Duodenal mucosa (tissue), 2 donors: ENCODE results near the gene CYB5R2.

ENCODE experiments used
- H3K27ac ChIP-seq: one replicate; pipeline ENCODE4 v1.7.0; 2013; ENCODE audit warnings: low read depth, low read length
- H3K27me3 ChIP-seq, 2 donors: one replicate each; pipeline ENCODE4 v1.7.0; 2013; ENCODE audit warnings: low read length in 2 of 2, control low read depth in 1 of 2; ENCODE audit not compliant: insufficient read depth in 2 of 2, control insufficient read depth in 1 of 2
- H3K36me3 ChIP-seq, 2 donors: one replicate each; pipeline ENCODE4 v1.7.0; 2013; ENCODE audit warnings: low read length in 2 of 2, control low read depth in 1 of 2; ENCODE audit not compliant: insufficient read depth in 2 of 2, control insufficient read depth in 1 of 2
- H3K4me1 ChIP-seq, 2 donors: one replicate each; pipeline ENCODE4 v1.7.0; 2013; ENCODE audit warnings: low read length in 2 of 2, control low read depth in 1 of 2; ENCODE audit not compliant: insufficient read depth in 2 of 2, control insufficient read depth in 1 of 2
- H3K4me3 ChIP-seq, 2 donors: one replicate each; pipeline ENCODE4 v1.7.0; 2013; ENCODE audit warnings: low read length in 2 of 2, low read depth in 1 of 2
- H3K9ac ChIP-seq, 2 donors: one replicate each; pipeline ENCODE4 v1.7.0; 2013; ENCODE audit warnings: low read length in 2 of 2, low read depth in 1 of 2
- H3K9me3 ChIP-seq, 2 donors: one replicate each; pipeline ENCODE4 v1.7.0; 2013; ENCODE audit warnings: low read length in 2 of 2, control low read depth in 1 of 2; ENCODE audit not compliant: control insufficient read depth in 1 of 2

Gene CYB5R2

DNA sequence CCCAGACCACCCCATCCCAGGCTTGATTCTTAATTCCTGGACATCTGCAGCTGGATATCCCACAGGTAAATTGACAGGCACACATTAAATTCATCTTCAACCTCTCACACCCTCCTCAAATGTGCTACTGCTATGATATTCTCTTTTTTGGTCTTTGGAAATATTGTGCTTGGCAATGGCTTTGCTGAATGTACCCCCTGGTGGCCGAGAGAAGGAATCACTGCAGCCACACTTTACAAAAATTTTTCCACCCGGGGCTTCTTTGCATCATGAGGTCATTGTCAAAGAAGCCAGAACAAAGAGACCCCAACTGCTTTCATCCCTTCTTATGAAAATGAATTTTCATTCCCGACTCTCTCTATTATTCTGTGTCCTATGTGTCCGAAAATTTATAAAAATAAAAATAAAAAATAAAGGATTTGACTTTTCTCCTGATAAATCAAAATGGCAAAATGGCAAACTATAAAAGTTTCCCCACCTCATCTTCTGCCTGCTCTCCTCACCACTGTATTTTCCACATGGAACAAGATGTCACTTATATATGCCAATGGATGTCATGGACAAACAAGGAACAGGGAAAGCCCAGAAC lies 15.0 kb upstream of the CYB5R2 start:
- no peak overlapping the region for H3K9ac ChIP-seq
- H3K4me3 ChIP-seq = no peak overlapping the region
- H3K36me3 ChIP-seq = no peaks in the 10 kb centered on the region
- H3K27me3 ChIP-seq = peaks cover 4 to 14% of the 10 kb centered on the region in 2 donors
- H3K9me3 ChIP-seq = no peaks in the 10 kb centered on the region
- no peak overlapping the region for H3K27ac ChIP-seq
- no peaks in the 10 kb centered on the region for H3K4me1 ChIP-seq

GRCh38 chr11:7687386-7687785 lies 14.1 kb upstream of the CYB5R2 start:
- Histone ChIP-seq H3K36me3 (no peaks in the 10 kb centered on the region), H3K4me3 (no peak overlapping the region), H3K4me1 (no peaks in the 10 kb centered on the region), H3K9ac (no peak overlapping the region), H3K9me3 (no peaks in the 10 kb centered on the region), H3K27ac (no peak overlapping the region), H3K27me3 (peaks cover 0 to 10% of the 10 kb centered on the region in 2 donors)

DNA sequence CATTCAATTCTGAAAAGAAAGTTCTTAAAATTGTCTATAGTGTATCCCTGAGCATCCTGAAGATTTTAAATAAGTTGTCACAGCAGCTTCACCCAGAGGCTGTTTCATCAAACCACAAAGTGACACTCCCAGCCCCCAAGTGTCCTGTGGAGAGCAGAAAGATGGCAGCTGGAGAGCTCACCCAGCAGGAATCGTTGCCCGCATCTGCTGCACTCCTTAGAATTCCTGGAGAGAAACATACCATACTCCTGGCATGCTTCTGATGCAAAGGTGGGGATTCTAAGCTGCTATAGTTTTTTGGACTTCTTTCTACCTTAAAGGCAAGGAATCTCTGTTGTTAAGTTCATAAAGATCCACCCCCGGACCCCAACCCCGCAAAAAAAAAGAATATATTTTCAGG lies 13.5 kb upstream of the CYB5R2 start:
- H3K27me3 ChIP-seq = peaks cover 0 to 7% of the 10 kb centered on the region in 2 donors
- H3K27ac ChIP-seq = no peak overlapping the region
- no peaks in the 10 kb centered on the region for H3K36me3 ChIP-seq
- H3K4me3 ChIP-seq = no peak overlapping the region
- no peaks in the 10 kb centered on the region for H3K9me3 ChIP-seq
- H3K9ac ChIP-seq = no peak overlapping the region
- no peaks in the 10 kb centered on the region for H3K4me1 ChIP-seq

- Histone ChIP-seq H3K27ac (no peak overlapping the region), H3K4me1 (no peaks in the 10 kb centered on the region), H3K27me3 (peaks cover 0 to 7% of the 10 kb centered on the region in 2 donors)
Measured at GRCh38 chr11:7683571-7683970, 10.3 kb upstream of the CYB5R2 start.

GRCh38 chr11:7677796-7678201 lies 4.5 kb upstream of the CYB5R2 start:
- H3K4me1 ChIP-seq = peaks cover 4 to 11% of the 10 kb centered on the region in 2 donors
- H3K9me3 ChIP-seq = no peaks in the 10 kb centered on the region
- no peaks in the 10 kb centered on the region for H3K36me3 ChIP-seq
- peaks cover 2 to 10% of the 10 kb centered on the region in 2 donors for H3K27me3 ChIP-seq
- H3K27ac ChIP-seq = no peak overlapping the region
- no peak overlapping the region for H3K9ac ChIP-seq
- H3K4me3 ChIP-seq = no peak overlapping the region

More at GRCh38 chr11:7683571-7683970, 10.3 kb upstream of the CYB5R2 start:
- Histone ChIP-seq H3K4me3 (no peak overlapping the region), H3K9me3 (no peaks in the 10 kb centered on the region), H3K9ac (no peak overlapping the region), H3K36me3 (no peaks in the 10 kb centered on the region)

- no peaks in the 10 kb centered on the region for H3K36me3 ChIP-seq
- peaks cover 3 to 13% of the 10 kb centered on the region in 2 donors for H3K27me3 ChIP-seq
- H3K4me3 ChIP-seq = no peak overlapping the region
- H3K4me1 ChIP-seq = peaks cover 8 to 15% of the 10 kb centered on the region in 2 donors
- H3K9me3 ChIP-seq = no peaks in the 10 kb centered on the region
- H3K27ac ChIP-seq = no peak overlapping the region
- no peak overlapping the region for H3K9ac ChIP-seq
Measured at GRCh38 chr11:7677071-7677470, 3.8 kb upstream of the CYB5R2 start.

- Histone ChIP-seq H3K9ac (no peak overlapping the region), H3K36me3 (no peaks in the 10 kb centered on the region), H3K9me3 (no peaks in the 10 kb centered on the region), H3K27me3 (peaks cover 3 to 13% of the 10 kb centered on the region in 2 donors), H3K4me1 (peaks cover 13 to 15% of the 10 kb centered on the region in 2 donors), H3K27ac (no peak overlapping the region), H3K4me3 (no peak overlapping the region)
Measured at GRCh38 chr11:7675631-7676030, 2.3 kb upstream of the CYB5R2 start.

DNA sequence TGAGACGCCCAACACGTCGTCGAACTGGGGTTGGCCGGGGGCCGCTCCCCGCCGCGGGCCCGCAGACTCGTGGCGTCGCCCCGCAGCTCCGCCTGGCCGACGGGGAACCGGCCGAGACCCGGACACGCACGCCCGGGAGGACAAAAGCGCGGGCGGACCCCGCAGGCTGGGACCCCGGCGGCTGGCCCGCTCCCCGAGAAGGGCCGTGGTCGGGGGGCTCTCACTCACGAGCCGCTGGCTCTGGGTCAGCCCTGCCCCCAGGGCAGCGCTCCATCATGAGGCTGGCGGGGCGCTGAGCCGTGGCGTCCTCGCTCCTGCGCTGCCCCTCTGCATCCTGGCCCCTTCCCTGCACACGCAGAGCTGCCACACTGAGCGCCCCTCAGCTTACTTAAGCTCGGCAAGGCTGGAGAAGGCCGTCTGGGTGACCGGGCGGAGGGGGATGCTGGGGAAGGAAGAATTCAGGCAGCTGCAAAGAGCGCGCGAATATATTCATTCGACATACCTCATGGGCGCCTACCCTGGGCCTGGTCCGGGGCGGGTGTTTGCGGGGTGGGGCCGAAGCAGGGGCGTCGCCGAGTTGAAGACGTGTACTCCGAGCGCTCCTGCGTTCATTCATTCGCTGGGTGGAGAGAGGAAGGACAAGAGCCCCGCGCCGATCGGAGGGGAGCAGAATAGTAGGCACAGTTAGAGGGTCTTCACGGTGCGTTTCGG lies 579 bp upstream of the CYB5R2 start:
- Histone ChIP-seq H3K36me3 (peaks cover 0 to 2% of the 10 kb centered on the region in 2 donors), H3K4me3 (peak overlapping the region; percentile 36 to 63), H3K9me3 (no peaks in the 10 kb centered on the region), H3K27ac (no peak overlapping the region), H3K4me1 (peaks cover 13 to 15% of the 10 kb centered on the region in 2 donors), H3K9ac (peak overlapping the region in 1 of 2 donors; percentile 38), H3K27me3 (peaks cover 3 to 13% of the 10 kb centered on the region in 2 donors)

DNA sequence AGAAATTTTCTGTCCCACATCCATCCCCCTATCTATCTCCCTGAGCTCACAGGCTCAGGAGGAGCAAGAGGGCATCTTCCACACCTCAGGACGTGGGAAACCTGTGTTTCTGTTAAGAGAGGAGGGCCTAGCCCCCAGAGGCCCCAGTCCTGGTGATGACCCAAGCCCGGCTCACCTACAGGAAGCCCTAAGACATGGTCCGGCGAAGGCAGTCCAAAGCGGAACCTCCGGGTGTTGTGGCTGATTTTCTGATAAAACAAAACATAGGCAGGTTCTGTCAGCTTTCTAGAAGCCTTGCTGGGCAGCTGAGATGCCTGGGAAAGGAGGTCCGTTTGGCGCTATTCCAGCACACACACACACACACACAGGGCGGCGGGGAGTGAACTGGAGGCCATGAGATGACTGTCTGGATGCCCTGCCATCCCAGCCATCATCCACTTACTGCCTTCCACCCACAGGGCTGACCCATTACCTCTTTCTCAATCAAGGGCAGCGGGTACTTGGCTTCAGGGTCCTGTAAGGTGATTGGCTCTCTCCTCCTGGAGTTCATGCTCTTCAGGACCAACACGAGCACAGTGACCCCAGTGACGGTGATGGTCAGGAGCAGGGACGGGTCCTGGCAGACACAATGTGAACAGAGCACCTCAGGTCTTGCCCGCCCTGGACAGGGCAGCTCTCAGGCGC lies 882 bp downstream of the CYB5R2 start:
- Histone ChIP-seq H3K27me3 (peaks cover 3 to 13% of the 10 kb centered on the region in 2 donors), H3K27ac (no peak overlapping the region), H3K9me3 (no peaks in the 10 kb centered on the region), H3K36me3 (peaks cover 8 to 10% of the 10 kb centered on the region in 2 donors), H3K9ac (peak overlapping the region; percentile 26 to 31), H3K4me1 (peaks cover 13 to 15% of the 10 kb centered on the region in 2 donors), H3K4me3 (peak overlapping the region; percentile 36 to 63)
